T follicular helper cell (primary cell): ENCODE measurements around the gene VPS33A.
"Not testable (repeated sequence)": the region's sequence is repeated elsewhere in the genome, so short reads cannot be mapped to it uniquely, and the experiment has no call there.

Source experiments
- DNase-seq: peaks from one replicate; pipeline ENCODE4 v3.0.0-alpha.2; 2020; ENCODE audit warnings: low read depth

Gene VPS33A

GRCh38 chr12:122204167-122205052 is 61.9 kb downstream of the VPS33A start:
- DNase-seq, result no peak

- DNase-seq, result peak; percentile 61
Measured at GRCh38 chr12:122203301-122204166, 62.8 kb downstream of the VPS33A start, which contains the start of gene B3GNT4. TSS of gene B3GNT4 (plus strand) at chr12:122203709. CDS start at chr12:122204619, 910 bp downstream.

- not testable (repeated sequence) for DNase-seq
Measured at GRCh38 chr12:122202811-122203210, 63.5 kb downstream of the VPS33A start.

GRCh38 chr12:122202017-122202416 is 64.3 kb downstream of the VPS33A start:
- no peak for DNase-seq

- DNase-seq, result no peak
Measured at GRCh38 chr12:122201381-122201780, 64.9 kb downstream of the VPS33A start.

- DNase-seq, result no peak
Measured at GRCh38 chr12:122200541-122201175, 65.6 kb downstream of the VPS33A start.

GRCh38 chr12:122199484-122200355 is 66.6 kb downstream of the VPS33A start:
- no peak for DNase-seq

GRCh38 chr12:122197612-122197966 is 68.7 kb downstream of the VPS33A start:
- no peak for DNase-seq

- no peak for DNase-seq
Measured at GRCh38 chr12:122195405-122195804, 70.9 kb downstream of the VPS33A start.

GRCh38 chr12:122194804-122195203 is 71.5 kb downstream of the VPS33A start:
- no peak for DNase-seq

- DNase-seq, result no peak
Measured at GRCh38 chr12:122192441-122192840, 73.9 kb downstream of the VPS33A start.

- DNase-seq, result peak; percentile 40
Measured at GRCh38 chr12:122190842-122191668, 75.2 kb downstream of the VPS33A start.

GRCh38 chr12:122189626-122190475 is 76.4 kb downstream of the VPS33A start:
- no peak for DNase-seq

- no peak for DNase-seq
Measured at GRCh38 chr12:122187466-122187865, 78.8 kb downstream of the VPS33A start.

GRCh38 chr12:122185494-122186082 is 80.7 kb downstream of the VPS33A start:
- DNase-seq, result no peak

- DNase-seq, result no peak
Measured at GRCh38 chr12:122185079-122185478, 81.2 kb downstream of the VPS33A start.

GRCh38 chr12:122184517-122184916 is 81.8 kb downstream of the VPS33A start:
- DNase-seq, result no peak

GRCh38 chr12:122183588-122183940 is 82.7 kb downstream of the VPS33A start:
- DNase-seq, result no peak
